Effector memory CD4-positive, alpha-beta T cell (primary cell): ENCODE measurements around the gene TRAF3IP3.

Experiments used
- DNase-seq, 3 donors: peaks; one replicate each; pipeline ENCODE4 v3.0.0-alpha.2; 2020
- H3K27ac ChIP-seq: 2 replicates; pipeline ENCODE4 v1.7.0; 2013; ENCODE audit warnings: mild to moderate bottlenecking, low read length, moderate library complexity; ENCODE audit not compliant: insufficient read depth, poor library complexity, severe bottlenecking
- H3K27me3 ChIP-seq: replicated peaks from 2 replicates; pipeline ENCODE4 v1.7.0; 2013; ENCODE audit warnings: mild to moderate bottlenecking, low read length; ENCODE audit not compliant: insufficient read depth, control insufficient read depth, poor library complexity, severe bottlenecking
- H3K36me3 ChIP-seq: 2 replicates; pipeline ENCODE4 v1.7.0; 2013; ENCODE audit warnings: mild to moderate bottlenecking, low read length, moderate library complexity; ENCODE audit not compliant: control insufficient read depth, insufficient read depth
- H3K4me1 ChIP-seq: 2 replicates; pipeline ENCODE4 v1.7.0; 2013; ENCODE audit warnings: low read length, mild to moderate bottlenecking; ENCODE audit not compliant: control insufficient read depth, insufficient read depth, poor library complexity, severe bottlenecking
- H3K4me3 ChIP-seq: 2 replicates; pipeline ENCODE4 v1.7.0; 2013; ENCODE audit warnings: low read length, low read depth, mild to moderate bottlenecking; ENCODE audit not compliant: insufficient read depth, poor library complexity, severe bottlenecking
- H3K9me3 ChIP-seq: 2 replicates; pipeline ENCODE4 v1.7.0; 2013; ENCODE audit warnings: mild to moderate bottlenecking, low read length, moderate library complexity; ENCODE audit not compliant: control insufficient read depth

TRAF3IP3 gene

GRCh38 chr1:209777587-209777986 is 21.7 kb downstream of the TRAF3IP3 start:
- no peak for DNase-seq
- H3K27ac ChIP-seq, result no peak overlapping the region
- peaks cover 93% of the 10 kb centered on the region for H3K36me3 ChIP-seq

GRCh38 chr1:209778102-209778501 is 22.2 kb downstream of the TRAF3IP3 start:
- no peak for DNase-seq
- Histone ChIP-seq H3K36me3 (peaks cover 88% of the 10 kb centered on the region), H3K27me3 (no peaks in the 10 kb centered on the region), H3K27ac (no peak overlapping the region), H3K4me3 (no peak overlapping the region), H3K9me3 (no peaks in the 10 kb centered on the region), H3K4me1 (peaks cover under 1% of the 10 kb centered on the region)

More at GRCh38 chr1:209777587-209777986, 21.7 kb downstream of the TRAF3IP3 start:
- Histone ChIP-seq H3K4me1 (peaks cover 5% of the 10 kb centered on the region), H3K4me3 (no peak overlapping the region), H3K27me3 (no peaks in the 10 kb centered on the region), H3K9me3 (no peaks in the 10 kb centered on the region)

DNA sequence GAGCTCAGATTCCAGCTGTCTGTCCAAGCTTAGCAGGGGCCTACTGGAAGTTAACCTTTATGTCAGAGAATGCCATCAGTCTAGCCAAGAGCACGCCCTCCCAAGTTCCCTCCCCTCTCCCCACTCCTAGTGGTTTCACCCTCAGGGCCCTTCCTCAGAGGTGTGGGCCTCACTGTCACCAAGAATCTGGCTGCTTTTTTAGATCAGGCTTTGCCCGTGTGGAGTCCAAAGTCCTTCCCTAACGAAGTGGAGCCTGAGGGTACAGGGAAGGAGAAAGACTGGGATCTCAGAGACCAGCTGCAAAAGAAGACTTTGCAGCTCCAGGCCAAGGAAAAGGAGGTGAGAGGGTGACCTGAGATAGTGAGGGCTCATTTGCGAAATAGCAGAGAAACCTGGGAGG is 24.4 kb downstream of the TRAF3IP3 start:
- Histone ChIP-seq H3K27ac (peak overlapping the region; percentile 40), H3K36me3 (peaks cover 67% of the 10 kb centered on the region), H3K4me1 (peaks cover 8% of the 10 kb centered on the region), H3K9me3 (no peaks in the 10 kb centered on the region), H3K27me3 (no peaks in the 10 kb centered on the region), H3K4me3 (no peak overlapping the region)
- no peak for DNase-seq

- DNase-seq, result no peak
- Histone ChIP-seq H3K9me3 (no peaks in the 10 kb centered on the region), H3K4me1 (peaks cover 8% of the 10 kb centered on the region), H3K36me3 (peaks cover 36% of the 10 kb centered on the region), H3K27me3 (no peaks in the 10 kb centered on the region), H3K27ac (peak overlapping the region; percentile 70), H3K4me3 (no peak overlapping the region)
Measured at GRCh38 chr1:209783386-209783785, 27.5 kb downstream of the TRAF3IP3 start.

DNA sequence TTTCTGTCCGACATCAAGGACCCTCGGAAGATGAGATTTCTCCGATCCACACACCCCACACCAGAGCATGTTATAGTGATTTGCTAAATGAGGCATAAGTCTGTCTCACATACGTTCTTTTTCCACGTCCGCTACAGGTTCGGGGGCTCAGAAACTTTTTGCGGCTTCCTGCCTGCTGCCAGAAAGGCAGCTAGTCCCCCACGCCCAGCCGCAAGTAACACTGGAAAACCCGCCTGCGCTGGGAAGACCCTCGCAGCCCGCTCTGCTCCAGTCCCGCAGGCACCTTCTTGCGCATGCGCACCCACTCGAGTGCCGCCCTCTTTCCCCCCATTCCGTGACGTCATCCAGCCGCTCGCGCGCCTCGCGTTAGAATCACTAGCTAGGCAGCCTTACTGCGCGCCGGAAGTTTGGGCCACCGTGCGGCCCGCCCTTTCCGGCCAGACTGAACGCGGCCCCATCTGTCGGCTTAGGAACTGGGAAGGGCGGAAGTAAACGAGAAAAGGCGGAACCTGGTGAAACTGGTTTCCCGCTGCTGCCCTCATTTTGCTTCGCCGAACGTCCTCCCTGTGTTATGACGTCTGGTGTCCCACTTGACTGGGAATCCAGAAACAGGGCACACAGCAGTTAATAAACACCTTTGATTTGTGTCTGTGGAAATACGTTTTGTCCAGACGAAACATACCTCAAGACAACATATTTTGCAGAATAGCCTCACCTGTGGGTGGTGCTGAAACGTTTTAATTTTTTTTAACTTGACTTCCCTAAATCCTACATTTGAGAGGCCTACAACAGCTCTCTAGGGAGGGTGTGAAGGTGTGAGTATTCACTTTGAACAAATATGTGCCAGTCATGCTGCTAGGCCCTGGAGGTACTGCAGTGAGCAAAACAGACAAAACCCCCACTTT is 28.7 kb downstream of the TRAF3IP3 start, which contains the start of gene C1orf74:
TSS of gene C1orf74 (minus strand) at position 295 of the 905 bp plus-strand sequence. CDS start 925 bp downstream, outside the sequence.
- Histone ChIP-seq H3K4me3 (peak within 1 kb of the TSS; percentile 58), H3K9me3 (no peaks in the 10 kb centered on the region), H3K27ac (peak within 1 kb of the TSS; percentile 70), H3K36me3 (peaks cover 25% of the 10 kb centered on the region), H3K27me3 (no peaks in the 10 kb centered on the region), H3K4me1 (peaks cover 8% of the 10 kb centered on the region)
- peak; percentile 98 to 100 (median 99) for DNase-seq

DNA sequence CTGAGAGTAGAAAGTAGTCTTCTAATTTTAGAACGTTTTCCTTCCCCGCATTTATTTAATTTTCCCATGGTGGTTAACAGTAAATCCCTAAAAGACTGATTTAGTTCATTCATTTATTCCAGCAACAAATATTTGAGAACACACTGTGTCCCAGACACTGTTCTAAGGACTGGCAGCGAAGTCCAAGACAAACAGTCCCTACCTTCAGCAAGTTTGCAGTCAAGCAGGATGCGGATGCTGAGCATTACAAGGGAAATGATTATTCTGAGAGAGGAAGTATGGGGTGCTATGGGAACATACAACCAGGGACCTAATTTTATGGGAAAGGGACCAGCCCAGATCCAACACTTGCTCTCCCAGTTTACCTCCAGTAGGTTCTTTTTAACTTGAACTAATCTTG is 29.7 kb downstream of the TRAF3IP3 start:
- H3K36me3 ChIP-seq, result peaks cover 14% of the 10 kb centered on the region

GRCh38 chr1:209786146-209786545 is 30.3 kb downstream of the TRAF3IP3 start:
- H3K27ac ChIP-seq, result no peak overlapping the region
- no peak overlapping the region for H3K4me3 ChIP-seq
- H3K36me3 ChIP-seq, result peaks cover 12% of the 10 kb centered on the region
- no peak for DNase-seq
- peaks cover 8% of the 10 kb centered on the region for H3K4me1 ChIP-seq
- H3K27me3 ChIP-seq, result no peaks in the 10 kb centered on the region
- no peaks in the 10 kb centered on the region for H3K9me3 ChIP-seq

More for the DNA sequence above, 29.7 kb downstream of the TRAF3IP3 start:
- Histone ChIP-seq H3K4me3 (no peak overlapping the region), H3K4me1 (peaks cover 8% of the 10 kb centered on the region), H3K9me3 (no peaks in the 10 kb centered on the region), H3K27ac (no peak overlapping the region), H3K27me3 (no peaks in the 10 kb centered on the region)
- DNase-seq, result no peak

- Histone ChIP-seq H3K36me3 (peaks cover under 1% of the 10 kb centered on the region), H3K4me1 (peaks cover 8% of the 10 kb centered on the region), H3K4me3 (no peak overlapping the region), H3K9me3 (no peaks in the 10 kb centered on the region), H3K27me3 (no peaks in the 10 kb centered on the region), H3K27ac (no peak overlapping the region)
- no peak for DNase-seq
Measured at GRCh38 chr1:209787551-209787950, 31.7 kb downstream of the TRAF3IP3 start.

DNA sequence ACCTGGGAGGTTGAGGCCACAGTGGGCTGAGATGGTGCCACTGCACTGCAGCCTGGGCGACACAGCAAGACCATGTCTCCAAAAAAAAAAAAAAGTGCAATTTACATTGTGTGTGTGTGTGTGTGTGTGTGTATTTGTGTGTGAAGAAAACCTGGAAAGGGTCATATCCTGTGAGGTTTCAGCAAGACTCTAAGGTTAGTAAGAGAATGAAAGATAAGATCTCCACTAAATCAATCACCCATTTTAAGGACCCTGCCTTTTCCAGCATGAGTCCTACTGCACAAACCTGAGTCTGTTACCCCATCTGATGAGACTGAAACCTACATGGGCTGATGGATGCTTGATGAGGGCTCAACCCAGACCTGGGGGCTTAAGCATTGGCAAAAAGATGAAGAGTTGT is 33.4 kb downstream of the TRAF3IP3 start:
- H3K27me3 ChIP-seq, result no peaks in the 10 kb centered on the region

More for the DNA sequence above, 33.4 kb downstream of the TRAF3IP3 start:
- DNase-seq, result no peak
- Histone ChIP-seq H3K4me3 (no peak overlapping the region), H3K9me3 (no peaks in the 10 kb centered on the region), H3K4me1 (no peaks in the 10 kb centered on the region), H3K36me3 (no peaks in the 10 kb centered on the region), H3K27ac (no peak overlapping the region)
